Thymus (tissue), 11 donors: Measurements from ENCODE around the gene ARRDC4. TPM values are rescaled to one million over a fixed set of nuclear protein-coding genes. Genes with fewer than 3 reads are reported as not detected.
"Not testable (repeated sequence)": the region's sequence is repeated elsewhere in the genome, so short reads cannot be mapped to it uniquely, and the experiment has no call there.

Experiments used
- DNase-seq, 9 donors: peaks; one replicate each; pipeline ENCODE4 v3.0.0-alpha.2; 2013; ENCODE audit warnings: low spot score in 9 of 9, low read depth in 6 of 9, missing footprints in 1 of 9
- H3K27ac ChIP-seq, 2 donors: one replicate each; pipeline ENCODE4 v1.5.1; 2013; ENCODE audit warnings: control low read depth in 1 of 2, low read depth in 1 of 2, low read length in 1 of 2, mild to moderate bottlenecking in 1 of 2, moderate library complexity in 1 of 2
- H3K27me3 ChIP-seq, 2 donors: one replicate each; pipeline ENCODE4 v1.5.1; 2013; ENCODE audit warnings: low read length in 1 of 2; ENCODE audit not compliant: control insufficient read depth in 2 of 2, insufficient read depth in 1 of 2
- H3K36me3 ChIP-seq, 2 donors: one replicate each; pipeline ENCODE4 v1.5.1; 2013; ENCODE audit warnings: low read length in 1 of 2, mild to moderate bottlenecking in 1 of 2, moderate library complexity in 1 of 2; ENCODE audit not compliant: control insufficient read depth in 2 of 2, insufficient read depth in 2 of 2
- H3K4me1 ChIP-seq, 2 donors: one replicate each; pipeline ENCODE4 v1.5.1; 2013; ENCODE audit warnings: low read length in 2 of 2; ENCODE audit not compliant: control insufficient read depth in 2 of 2, insufficient read depth in 2 of 2
- H3K4me3 ChIP-seq, 2 donors: one replicate each; pipeline ENCODE4 v1.5.1; 2013; ENCODE audit warnings: low read length in 2 of 2, control low read depth in 1 of 2, mild to moderate bottlenecking in 1 of 2
- H3K9me3 ChIP-seq, 2 donors: one replicate each; pipeline ENCODE4 v1.5.1; 2013; ENCODE audit warnings: low read length in 1 of 2, mild to moderate bottlenecking in 1 of 2; ENCODE audit not compliant: control insufficient read depth in 2 of 2, insufficient read depth in 1 of 2
- WGBS: extraction: QIAGEN DNeasy Blood & Tissue Kit; methylation state at CpG from one replicate; pipeline ENCODE4 v1.1.7; 2013; 5-methylcytosine and 5-hydroxymethylcytosine counted together
- polyA plus RNA-seq: library from polyadenylated mRNA; stranded (reverse); fragments of 200-250 nt; gene quantifications from one replicate; pipeline ENCODE4 v1.2.3, GENCODE V29; 2013
- total RNA-seq: library from RNA; stranded (reverse); fragments of 120-200 nt; gene quantifications from one replicate; pipeline ENCODE4 v1.2.4, GENCODE V29; 2013
- donor health status: healthy.

The ARRDC4 gene
- total and polyA plus RNA-seq, 2 donors: 6.2 to 13.3 TPM

DNA sequence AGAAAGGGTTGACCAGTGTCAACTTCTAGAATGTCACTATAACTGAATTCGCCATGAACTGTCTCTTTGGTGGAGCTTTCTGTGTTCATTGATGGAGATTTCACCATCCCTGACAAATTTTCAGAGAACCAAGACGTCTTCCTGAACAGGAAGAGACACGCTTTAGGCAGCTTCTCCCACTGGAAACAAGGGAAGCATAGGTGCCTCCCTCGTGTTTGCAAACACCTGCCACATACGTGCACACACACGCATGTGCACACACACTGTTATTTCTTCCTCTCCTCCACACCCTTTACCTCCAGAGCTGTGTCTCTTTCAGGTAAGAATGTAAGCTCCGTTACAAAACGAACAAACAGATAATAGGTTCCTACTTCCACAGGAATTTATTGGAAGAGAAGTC is 15.6 kb downstream of the ARRDC4 start:
- WGBS: 82% methylated on average over 8 of the region's 8 CpGs

DNA sequence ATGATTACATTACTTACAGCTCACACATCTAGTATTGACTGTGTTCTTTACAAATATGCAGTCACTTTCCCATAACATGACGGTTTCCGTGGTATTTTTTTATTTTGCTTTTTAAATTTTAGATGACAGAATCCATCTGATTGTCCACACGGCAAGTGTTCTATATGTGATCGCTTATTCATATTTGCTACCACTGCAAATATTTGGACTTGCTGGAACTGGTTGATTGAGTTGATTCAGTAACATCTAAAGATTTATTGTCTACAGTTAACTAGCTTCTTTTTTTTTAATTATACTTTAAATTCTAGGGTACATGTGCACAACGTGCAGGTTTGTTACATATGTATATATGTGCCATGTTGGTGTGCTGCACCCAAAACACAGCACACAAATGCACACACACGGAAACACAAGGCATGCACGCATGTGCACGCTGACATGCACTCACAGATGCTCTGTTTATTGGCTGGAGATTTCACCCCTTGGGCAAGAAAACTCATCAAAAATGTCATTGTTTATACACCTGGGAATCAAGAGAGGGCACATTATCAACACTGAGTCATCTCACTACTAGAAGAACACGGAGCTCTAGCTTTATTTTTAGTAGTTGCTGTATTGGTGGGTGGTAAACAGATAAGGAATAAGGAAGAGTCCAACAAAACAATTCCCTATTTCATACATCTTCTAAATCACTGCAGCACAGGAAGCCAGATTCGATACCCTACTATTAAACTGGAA is 16.4 kb downstream of the ARRDC4 start:
- Histone ChIP-seq H3K27me3 (no peaks in the 10 kb centered on the region), H3K27ac (no peak overlapping the region), H3K36me3 (peaks cover 0 to under 1% of the 10 kb centered on the region in 2 donors), H3K4me1 (no peaks in the 10 kb centered on the region), H3K4me3 (no peak overlapping the region), H3K9me3 (no peaks in the 10 kb centered on the region)
- no peak for DNase-seq
- 95% methylated on average over 10 of the region's 10 CpGs for WGBS

More for the DNA sequence above, 15.6 kb downstream of the ARRDC4 start:
- Histone ChIP-seq H3K4me1 (no peaks in the 10 kb centered on the region), H3K9me3 (no peaks in the 10 kb centered on the region), H3K36me3 (peaks cover 3 to 4% of the 10 kb centered on the region in 2 donors), H3K27me3 (no peaks in the 10 kb centered on the region), H3K4me3 (no peak overlapping the region), H3K27ac (no peak overlapping the region)
- DNase-seq: no peak

DNA sequence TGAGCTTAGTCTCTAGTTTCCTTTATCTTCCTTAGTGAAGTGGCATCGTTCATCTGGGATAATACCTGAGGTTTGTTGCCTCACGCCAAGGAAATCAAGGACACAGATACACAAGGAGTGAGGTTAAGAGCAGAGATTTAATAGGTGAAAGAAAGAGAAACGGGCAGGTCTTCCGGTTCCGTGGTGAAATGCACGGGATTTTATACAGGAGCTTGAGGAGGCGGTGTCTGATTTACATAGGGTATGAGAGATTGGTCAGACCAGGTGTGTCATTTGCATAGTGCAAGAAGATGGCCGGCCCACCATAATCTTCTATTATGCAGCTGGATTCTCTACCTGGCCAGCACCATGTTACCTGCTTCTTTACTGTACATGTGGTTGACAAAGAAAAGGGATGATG is 17.2 kb downstream of the ARRDC4 start:
- Histone ChIP-seq H3K4me3 (no peak overlapping the region), H3K36me3 (no peaks in the 10 kb centered on the region), H3K9me3 (no peaks in the 10 kb centered on the region), H3K4me1 (no peaks in the 10 kb centered on the region), H3K27me3 (no peaks in the 10 kb centered on the region), H3K27ac (no peak overlapping the region)
- no peak for DNase-seq
- WGBS: 97% methylated on average over 8 of the region's 8 CpGs

DNA sequence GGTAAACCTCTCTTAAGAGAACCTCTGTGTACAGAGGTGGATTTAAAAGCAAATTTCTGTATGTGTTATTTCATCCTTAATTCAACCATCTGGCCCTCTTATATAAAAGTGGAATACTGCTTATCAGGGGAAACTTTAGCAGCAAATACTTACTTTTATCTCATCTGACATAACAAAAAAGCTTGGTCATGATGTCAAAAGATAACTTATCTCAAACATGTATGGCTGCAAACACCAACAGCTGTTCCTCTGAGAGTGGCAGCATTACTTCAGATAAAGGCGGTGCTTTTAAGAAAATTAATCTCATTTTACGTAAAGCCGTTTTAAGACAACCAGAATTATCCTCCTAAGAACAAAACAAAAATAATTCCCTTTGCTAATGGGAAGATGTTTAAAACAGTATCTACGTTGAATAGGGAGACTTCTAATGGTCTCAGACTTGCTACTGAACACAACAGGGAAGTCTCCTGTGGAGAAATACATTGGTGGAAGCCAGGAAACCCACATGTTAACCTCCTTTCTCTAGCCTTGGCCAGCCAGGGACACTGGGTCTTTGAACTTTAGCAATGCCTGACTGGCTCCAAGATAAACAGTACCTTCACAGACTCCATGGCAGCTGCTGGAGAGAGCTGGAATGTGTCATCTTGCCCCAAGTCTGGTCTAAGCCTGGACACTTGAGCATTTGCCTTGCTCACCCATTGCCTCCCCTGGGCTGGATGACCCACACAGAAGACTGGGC is 18.1 kb downstream of the ARRDC4 start:
- DNase-seq: no peak
- Histone ChIP-seq H3K27me3 (no peaks in the 10 kb centered on the region), H3K27ac (no peak overlapping the region), H3K4me1 (no peaks in the 10 kb centered on the region), H3K36me3 (no peaks in the 10 kb centered on the region), H3K4me3 (no peak overlapping the region), H3K9me3 (no peaks in the 10 kb centered on the region)
- WGBS: 66% methylated on average over 4 of the region's 4 CpGs

DNA sequence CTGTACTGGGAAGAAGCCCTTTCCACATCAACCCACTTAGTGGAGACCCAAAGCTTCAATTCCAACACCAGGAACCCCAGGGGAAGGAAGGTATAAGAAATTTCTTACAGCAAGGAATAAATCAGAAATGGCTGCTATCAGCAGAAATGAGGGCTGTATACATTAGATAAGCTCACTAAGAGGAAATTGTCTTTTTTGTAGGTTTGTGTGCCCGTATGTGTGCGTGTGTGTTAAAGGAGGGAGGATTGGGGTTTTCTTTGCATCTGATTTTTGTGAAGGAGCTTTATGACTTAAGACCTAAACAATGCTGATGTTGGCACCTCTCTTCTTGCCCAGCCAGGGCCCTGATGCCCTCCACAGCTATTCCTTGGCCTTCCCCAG is 18.6 kb downstream of the ARRDC4 start:
- Histone ChIP-seq H3K36me3 (no peaks in the 10 kb centered on the region), H3K4me3 (no peak overlapping the region), H3K9me3 (no peaks in the 10 kb centered on the region), H3K4me1 (no peaks in the 10 kb centered on the region), H3K27ac (no peak overlapping the region), H3K27me3 (no peaks in the 10 kb centered on the region)
- 93% methylated on average over 2 of the region's 2 CpGs for WGBS
- no peak for DNase-seq

DNA sequence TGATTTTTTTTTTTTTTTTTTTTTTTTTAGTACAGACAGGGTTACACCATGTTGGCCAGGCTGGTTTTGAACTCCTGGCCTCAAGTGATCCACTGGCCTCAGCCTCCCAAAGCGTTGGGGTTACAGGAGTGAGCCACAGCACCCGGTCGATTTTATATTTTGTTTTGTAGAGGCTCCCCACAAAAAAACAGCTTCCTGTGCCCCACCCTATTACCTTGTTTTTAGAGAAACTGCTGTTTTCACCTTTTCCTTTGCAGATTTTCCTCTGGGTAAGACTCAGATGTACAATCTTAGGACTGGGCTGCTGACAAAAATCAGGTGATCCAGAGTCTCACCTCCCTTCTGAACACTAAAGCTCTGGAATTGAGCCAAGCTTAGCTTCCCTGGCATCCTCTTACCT is 20.6 kb downstream of the ARRDC4 start:
- 81% methylated on average over 3 of the region's 3 CpGs for WGBS
- DNase-seq: no peak

DNA sequence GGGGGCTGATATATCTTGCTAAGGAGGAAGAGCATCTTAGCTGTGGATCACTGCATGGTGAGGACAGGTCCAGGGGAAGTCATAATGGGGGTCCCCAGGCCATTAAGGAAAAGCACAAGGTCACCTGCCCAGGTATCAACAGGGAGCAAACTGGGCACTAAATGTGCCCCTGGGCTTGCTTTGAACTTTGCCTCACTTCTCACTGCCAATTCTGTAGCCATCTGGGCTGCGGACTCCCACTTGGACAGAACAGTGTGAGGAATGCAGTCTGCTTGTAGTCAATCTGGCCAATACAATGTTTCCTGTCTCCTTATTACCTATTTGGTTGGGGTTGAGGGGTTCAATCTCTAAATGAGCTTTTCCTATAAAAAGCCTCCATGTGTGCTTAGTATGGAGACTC is 21.3 kb downstream of the ARRDC4 start:
- DNase-seq: no peak
- no peaks in the 10 kb centered on the region for H3K4me1 ChIP-seq
- H3K27me3 ChIP-seq: no peaks in the 10 kb centered on the region
- H3K36me3 ChIP-seq: no peaks in the 10 kb centered on the region
- no peak overlapping the region for H3K4me3 ChIP-seq
- peaks cover 0 to 1% of the 10 kb centered on the region in 2 donors for H3K9me3 ChIP-seq
- no peak overlapping the region for H3K27ac ChIP-seq
- WGBS: 96% methylated on average over 1 of the region's 1 CpG

More for the DNA sequence above, 20.6 kb downstream of the ARRDC4 start:
- Histone ChIP-seq H3K9me3 (no peaks in the 10 kb centered on the region), H3K27me3 (no peaks in the 10 kb centered on the region), H3K27ac (no peak overlapping the region), H3K4me1 (no peaks in the 10 kb centered on the region), H3K36me3 (no peaks in the 10 kb centered on the region), H3K4me3 (no peak overlapping the region)

DNA sequence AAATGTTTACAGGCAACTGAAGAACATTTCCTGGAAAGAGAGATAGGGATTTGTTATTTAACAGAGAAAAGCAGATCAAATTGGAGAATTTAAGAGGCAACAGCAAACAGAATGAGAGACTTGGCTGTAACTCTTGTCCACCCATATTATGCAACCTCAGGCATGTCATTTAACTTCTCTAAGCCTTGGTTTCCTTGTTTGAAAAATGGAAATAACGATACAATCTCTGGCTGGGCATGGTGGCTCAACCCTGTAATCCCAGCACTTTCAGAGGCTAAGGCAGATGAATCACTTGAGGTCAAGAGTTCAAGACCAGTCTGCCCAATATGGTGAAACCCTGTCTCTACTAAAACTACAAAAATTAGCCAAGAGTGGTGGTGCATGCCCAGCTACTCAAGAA is 23.7 kb downstream of the ARRDC4 start:
- Histone ChIP-seq H3K4me1 (no peaks in the 10 kb centered on the region), H3K4me3 (no peak overlapping the region), H3K36me3 (no peaks in the 10 kb centered on the region), H3K9me3 (peaks cover 0 to 7% of the 10 kb centered on the region in 2 donors), H3K27me3 (no peaks in the 10 kb centered on the region), H3K27ac (no peak overlapping the region)
- WGBS: 93% methylated on average over 1 of the region's 1 CpG
- no peak for DNase-seq

DNA sequence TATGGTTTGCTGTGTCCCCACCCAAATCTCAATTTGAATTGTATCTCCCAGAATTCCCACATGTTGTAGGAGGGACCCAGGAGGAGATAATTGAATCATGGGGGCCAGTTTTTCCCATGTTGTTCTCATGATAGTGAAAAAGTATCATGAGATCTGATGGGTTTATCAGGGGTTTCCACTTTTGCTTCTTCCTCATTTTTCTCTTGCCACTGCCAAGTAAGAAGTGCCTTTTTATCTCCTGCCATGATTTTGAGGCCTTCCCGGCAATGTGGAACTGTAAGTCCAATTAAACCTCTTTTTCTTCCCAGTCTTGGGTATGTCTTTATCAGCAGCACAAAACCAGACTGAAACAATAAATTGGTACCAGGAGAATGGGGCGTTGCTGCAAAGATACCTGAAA is 25.5 kb downstream of the ARRDC4 start:
- H3K27ac ChIP-seq, H3K9me3 ChIP-seq, H3K4me3 ChIP-seq, H3K4me1 ChIP-seq, H3K27me3 ChIP-seq, H3K36me3 ChIP-seq, DNase-seq: not testable (repeated sequence)
- 73% methylated on average over 2 of the region's 2 CpGs for WGBS
